GM21717 (cell line): Measurements from ENCODE around the gene GAL3ST3.
"Not testable (repeated sequence)": the region's sequence is repeated elsewhere in the genome, so short reads cannot be mapped to it uniquely, and the experiment has no call there.

ENCODE experiments used
- ATAC-seq: cut with Tn5 transposase; IDR thresholded peaks from one replicate; pipeline ENCODE4 v1.9.1; 2021; ENCODE audit warnings: mild to moderate bottlenecking, moderate library complexity; ENCODE audit not compliant: unreplicated experiment

The GAL3ST3 gene

GRCh38 chr11:66048547-66049323 lies at the start of gene GAL3ST3:
TSS of gene GAL3ST3 (minus strand) at chr11:66049161. CDS start at chr11:66045415, 3,746 bp downstream.
- no peak for ATAC-seq

- not testable (repeated sequence) for ATAC-seq
Measured at GRCh38 chr11:66092125-66092524, 43.2 kb upstream of the GAL3ST3 start.

DNA sequence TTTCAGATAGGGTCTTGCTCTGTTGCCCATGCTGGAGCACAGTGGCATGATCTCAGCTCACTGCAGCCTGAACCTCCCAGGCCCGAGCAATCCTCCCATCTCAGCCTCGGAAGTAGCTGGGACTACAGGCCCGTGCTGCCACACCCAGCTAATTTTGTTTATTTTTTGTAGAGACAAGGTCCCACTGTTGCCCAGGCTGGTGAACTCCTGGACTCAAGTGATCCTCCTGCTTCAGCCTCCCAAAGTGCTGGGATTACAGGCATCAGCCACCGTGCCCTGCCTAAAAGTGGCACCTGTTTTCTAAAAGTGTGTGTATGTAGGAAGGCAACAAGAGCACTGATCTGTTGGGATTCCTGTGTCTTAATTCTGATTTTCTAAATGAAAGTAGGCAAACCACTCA lies 41.3 kb upstream of the GAL3ST3 start:
- ATAC-seq: no peak

- no peak for ATAC-seq
Measured at GRCh38 chr11:66089067-66089466, 40.1 kb upstream of the GAL3ST3 start.

- ATAC-seq: no peak
Measured at GRCh38 chr11:66087148-66087908, 38.4 kb upstream of the GAL3ST3 start.

- ATAC-seq: no peak
Measured at GRCh38 chr11:66084821-66085475, 36.0 kb upstream of the GAL3ST3 start.

DNA sequence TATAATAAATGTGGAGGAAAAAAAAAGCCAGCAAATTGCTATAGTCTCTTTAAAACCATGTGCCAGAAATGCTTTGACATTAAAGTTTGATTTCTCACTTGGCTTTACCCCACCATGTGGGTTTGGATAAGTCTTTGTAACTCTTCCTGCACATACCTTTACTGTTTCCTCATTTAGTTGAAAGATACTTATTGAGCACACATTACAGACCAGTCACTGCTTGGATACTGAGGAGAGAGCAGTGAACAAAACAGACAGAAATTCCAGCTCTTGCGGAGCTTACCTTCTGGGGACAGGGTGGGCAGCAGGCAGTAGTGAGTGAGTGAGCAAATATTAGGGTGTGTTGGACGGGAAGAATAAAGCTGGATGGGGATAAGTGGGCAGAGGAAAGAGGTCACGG lies 34.8 kb upstream of the GAL3ST3 start:
- ATAC-seq: no peak

DNA sequence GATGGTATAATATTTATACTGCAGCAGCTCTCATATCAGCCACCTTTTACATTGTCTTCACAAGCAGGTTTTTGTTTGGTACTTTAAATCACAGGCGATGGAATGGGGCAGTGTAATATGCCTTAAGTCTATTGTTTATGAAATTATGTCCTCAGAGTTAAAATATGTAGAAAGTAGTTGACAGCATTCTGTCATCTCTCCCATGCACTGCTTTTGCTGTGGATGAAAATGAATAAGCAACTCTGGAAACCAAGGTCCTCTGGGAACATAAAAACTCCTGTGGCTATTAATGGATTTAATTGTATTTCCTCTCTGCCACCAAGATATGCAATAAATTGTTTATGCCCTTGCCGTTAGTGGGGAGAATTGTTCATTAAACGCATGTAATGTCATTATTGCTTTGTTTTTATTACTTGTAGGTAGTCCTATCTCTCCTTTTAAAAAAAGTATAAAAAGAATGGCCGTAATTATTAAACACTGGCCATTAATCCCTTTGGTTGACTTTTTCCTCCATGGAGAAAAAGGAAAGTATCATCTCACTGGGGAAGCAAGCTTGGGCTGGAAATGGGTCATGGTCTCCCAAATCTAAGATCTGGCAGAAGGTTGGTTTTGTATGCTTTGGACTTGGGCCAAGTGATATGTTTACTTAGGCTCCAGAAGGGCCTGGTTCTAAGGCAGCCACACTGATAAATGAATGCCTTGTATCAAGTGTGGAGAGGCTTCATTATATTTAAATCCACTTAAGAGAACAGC lies 34.2 kb upstream of the GAL3ST3 start:
- no peak for ATAC-seq

GRCh38 chr11:66081505-66081904 lies 32.5 kb upstream of the GAL3ST3 start:
- ATAC-seq: no peak

DNA sequence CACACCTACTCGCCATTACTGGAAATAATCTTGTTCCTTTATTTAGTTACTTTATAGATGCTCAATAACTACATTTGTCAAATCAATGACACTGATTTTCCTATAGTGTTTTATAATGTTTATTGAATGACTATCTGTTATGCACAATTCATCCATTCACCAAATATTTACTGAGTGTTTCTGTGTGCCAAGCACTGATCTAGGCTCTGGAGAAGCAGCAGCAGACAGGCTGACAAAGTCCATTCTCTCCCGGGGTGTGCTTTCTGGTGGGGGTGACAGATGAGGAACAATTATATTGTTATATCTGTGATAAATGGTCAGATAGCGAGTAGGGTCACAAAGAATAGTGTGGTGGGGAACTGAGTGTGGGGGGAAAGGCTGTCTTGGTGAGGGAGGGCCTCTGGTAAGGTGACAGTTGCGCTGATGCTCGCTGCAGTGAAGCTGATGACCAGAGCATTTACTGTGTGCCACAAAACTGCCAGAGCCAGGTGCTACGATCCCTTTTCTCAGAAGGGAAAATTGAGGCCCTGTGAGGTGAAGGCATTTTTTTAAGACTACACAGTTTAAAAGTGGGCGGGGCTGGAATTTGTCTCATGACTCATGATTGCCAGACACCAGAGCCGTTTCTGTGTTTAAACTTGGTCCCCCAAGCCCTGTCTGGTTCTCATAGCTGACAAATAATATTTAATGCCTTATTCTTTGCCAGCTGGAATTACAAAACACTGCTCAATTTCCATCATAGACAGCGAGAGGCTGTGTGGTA lies 31.3 kb upstream of the GAL3ST3 start:
- no peak for ATAC-seq

- ATAC-seq: not testable (repeated sequence)
Measured at GRCh38 chr11:66078949-66079348, 30.0 kb upstream of the GAL3ST3 start.

GRCh38 chr11:66077927-66078326 lies 29.0 kb upstream of the GAL3ST3 start:
- ATAC-seq: no peak

- no peak for ATAC-seq
Measured at GRCh38 chr11:66076561-66076960, 27.6 kb upstream of the GAL3ST3 start.

- ATAC-seq: no peak
Measured at GRCh38 chr11:66075273-66075672, 26.3 kb upstream of the GAL3ST3 start.

DNA sequence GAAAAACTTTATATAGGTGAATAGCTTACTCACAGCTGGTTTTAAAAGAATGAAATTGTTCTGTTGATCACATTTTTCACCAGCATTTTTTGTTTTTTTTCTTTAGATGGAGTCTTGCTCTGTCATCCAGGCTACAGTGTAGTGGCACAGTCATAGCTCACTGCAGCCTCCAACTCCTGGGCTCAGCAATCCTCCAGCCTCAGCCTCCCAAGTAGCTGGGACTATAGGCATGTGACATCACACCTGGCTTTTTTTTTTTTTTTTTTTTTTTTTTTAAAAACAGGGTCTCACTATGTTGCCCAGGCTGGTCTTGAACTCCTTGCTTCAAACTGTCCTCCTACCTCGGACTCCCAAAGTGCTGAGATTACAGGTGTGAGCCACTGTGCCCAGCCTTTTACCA lies 24.7 kb upstream of the GAL3ST3 start:
- no peak for ATAC-seq

DNA sequence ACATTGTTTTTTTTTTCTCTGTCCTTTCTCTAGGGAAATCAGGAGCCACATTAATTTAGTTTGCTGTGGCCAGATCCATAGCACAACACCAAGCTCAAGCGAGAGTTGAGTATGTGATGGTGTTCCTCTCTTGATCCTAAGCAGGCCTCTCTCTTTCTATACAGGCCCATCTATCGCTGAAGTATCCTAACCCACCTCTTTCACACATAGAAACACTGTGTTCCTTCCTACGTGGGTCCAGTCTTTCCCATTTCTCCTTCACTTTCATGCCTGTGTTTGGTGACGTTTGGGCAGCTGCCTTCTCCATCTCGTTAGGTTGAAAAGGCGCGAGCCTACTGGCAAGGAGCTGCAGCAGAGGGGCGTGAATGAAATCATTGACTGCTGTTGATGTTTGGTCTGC lies 23.6 kb upstream of the GAL3ST3 start:
- ATAC-seq: no peak

DNA sequence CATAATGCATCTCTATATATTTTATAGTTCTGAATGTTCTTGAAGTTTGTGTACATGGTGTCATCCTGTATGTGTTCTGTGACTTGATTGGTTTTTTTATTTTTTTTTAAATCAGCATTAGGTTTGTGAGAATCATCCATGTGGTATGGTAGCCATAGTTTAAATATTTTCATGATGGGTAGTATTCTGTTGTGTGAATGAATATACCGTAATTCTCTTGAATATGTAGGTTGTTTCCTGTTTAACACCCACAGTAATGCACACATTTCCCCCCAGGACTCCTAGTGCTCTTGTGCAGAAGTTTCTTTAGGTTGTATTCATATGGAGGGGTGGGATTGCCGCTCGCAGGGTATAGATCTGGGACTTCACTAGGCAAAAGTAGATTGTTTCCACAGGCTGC lies 23.1 kb upstream of the GAL3ST3 start:
- ATAC-seq: no peak

- no peak for ATAC-seq
Measured at GRCh38 chr11:66071381-66071801, 22.4 kb upstream of the GAL3ST3 start.

DNA sequence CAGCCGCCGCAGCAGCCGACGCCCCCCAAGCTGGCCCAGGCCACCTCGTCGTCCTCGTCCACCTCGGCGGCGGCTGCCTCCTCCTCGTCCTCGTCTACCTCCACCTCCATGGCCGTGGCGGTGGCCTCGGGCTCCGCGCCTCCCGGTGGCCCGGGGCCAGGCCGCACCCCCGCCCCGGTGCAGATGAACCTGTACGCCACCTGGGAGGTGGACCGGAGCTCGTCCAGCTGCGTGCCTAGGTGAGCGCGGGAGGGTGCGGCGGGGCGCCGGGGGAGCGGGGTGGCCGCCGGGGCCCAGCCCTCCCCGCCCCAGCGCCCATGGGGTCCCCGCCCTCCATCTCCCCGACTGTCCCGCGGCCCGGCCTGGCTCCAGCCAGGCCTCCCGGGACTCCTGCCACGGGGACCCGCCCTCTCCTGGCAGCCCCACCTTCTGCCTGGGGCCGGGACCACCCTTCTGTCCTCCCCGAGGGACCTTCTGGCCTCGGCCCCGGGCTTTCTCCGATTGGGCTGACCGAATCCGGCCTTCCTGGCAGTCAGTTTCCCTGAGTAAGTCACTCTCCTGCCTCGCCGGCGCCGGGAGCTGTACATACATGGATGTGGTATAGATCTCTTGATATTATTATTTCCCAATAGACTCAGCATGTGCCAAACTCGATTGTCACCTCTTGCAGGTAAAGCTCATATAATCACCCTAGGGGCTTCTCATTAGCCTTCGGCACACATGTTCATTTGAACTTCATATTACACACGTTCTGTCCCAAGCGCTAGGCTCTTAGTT lies 21.8 kb upstream of the GAL3ST3 start:
- no peak for ATAC-seq
